MM.1S (cell line): ENCODE measurements around the gene C8G.

Experiments used
- CTCF ChIP-seq: fragments of 300-600 bp; sonication (generic); IDR thresholded peaks from 2 replicates; pipeline ENCODE4 v1.5.1; 2016; ENCODE audit warnings: antibody characterized with exemption, low read length, mixed read lengths
- EZH2 ChIP-seq: fragments of 300-600 bp; sonication (generic); optimal IDR thresholded peaks from 2 replicates; pipeline ENCODE3; 2017; ENCODE audit warnings: low read depth, mild to moderate bottlenecking, antibody characterized with exemption, low read length, mixed read lengths

DNA sequence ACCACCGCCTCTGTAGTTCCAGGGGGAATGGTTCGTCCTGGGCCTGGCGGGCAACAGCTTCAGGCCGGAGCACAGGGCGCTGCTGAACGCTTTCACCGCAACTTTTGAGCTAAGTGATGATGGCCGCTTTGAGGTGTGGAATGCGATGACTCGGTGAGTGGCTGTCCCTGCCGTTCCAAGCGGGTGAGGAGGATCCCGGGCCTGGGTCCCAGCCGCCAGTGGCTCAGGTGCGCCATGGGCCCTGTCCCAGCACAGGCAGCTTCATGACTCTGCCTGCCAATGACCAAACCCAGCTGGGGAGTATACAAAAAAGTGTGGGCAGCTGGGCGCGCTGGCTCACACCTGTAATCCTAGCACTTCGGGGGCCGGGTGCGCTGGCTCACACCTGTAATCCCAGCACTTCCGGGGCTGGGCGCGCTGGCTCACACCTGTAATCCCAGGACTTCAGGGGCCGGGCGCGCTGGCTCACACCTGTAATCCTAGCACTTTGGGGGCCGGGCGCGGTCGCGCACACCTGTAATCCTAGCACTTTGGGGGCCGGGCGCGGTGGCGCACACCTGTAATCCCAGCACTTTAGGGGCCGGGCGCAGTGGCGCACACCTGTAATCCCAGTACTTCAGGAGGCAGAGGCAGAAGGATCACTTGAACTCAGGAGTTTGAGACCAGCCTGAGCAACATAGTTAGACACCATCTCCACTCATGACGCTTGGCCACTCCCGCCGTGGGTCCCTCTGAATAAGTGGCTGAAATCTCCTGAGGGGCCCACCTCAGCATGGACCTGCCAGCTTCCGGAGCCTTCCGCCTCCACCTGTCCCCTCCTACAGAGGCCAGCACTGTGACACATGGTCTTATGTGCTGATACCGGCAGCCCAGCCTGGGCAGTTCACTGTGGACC lies 8.1 kb downstream of the C8G start:
- TF ChIP-seq CTCF (no peak), EZH2 (no peak)
